ENCODE measurements around the gene TMEM131L. TPM values are rescaled to one million over a fixed set of nuclear protein-coding genes. Genes with fewer than 3 reads are reported as not detected.

The TMEM131L gene
- total RNA-seq, 1 donor from 2014 or later: 7.9 TPM

GRCh38 chr4:153616006-153616555 lies 149.9 kb downstream of the TMEM131L start:
- DNase-seq (ENCODE audit: low read depth): no peak
- Histone ChIP-seq H3K4me3 (ENCODE audit: low read depth, low read length) (no peak overlapping the region), H3K36me3 (ENCODE audit: control insufficient read depth, insufficient read depth, low read length) (peaks cover 1% of the 10 kb centered on the region), H3K27me3 (ENCODE audit: control insufficient read depth, insufficient read depth, low read length) (no peaks in the 10 kb centered on the region)
- FAIRE-seq: no peak
- TF ChIP-seq CTCF (IDR thresholded peaks at IDR 0.05; ENCODE audit: insufficient read depth, low read length, severe bottlenecking): no peak

- Histone ChIP-seq H3K27me3 (ENCODE audit: control insufficient read depth, insufficient read depth, low read length) (no peaks in the 10 kb centered on the region), H3K36me3 (ENCODE audit: control insufficient read depth, insufficient read depth, low read length) (peaks cover 6% of the 10 kb centered on the region), H3K4me3 (ENCODE audit: low read depth, low read length) (no peak overlapping the region)
- peak; percentile 47 for FAIRE-seq
- no peak for TF ChIP-seq CTCF (IDR thresholded peaks at IDR 0.05; ENCODE audit: insufficient read depth, low read length, severe bottlenecking)
- no peak for DNase-seq (ENCODE audit: low read depth)
Measured at GRCh38 chr4:153618833-153619232, 152.7 kb downstream of the TMEM131L start.

- FAIRE-seq: no peak
- TF ChIP-seq CTCF (IDR thresholded peaks at IDR 0.05; ENCODE audit: insufficient read depth, low read length, severe bottlenecking): no peak
- peaks cover 8% of the 10 kb centered on the region for H3K36me3 ChIP-seq (ENCODE audit: control insufficient read depth, insufficient read depth, low read length)
Measured at GRCh38 chr4:153619811-153620210, 153.7 kb downstream of the TMEM131L start.

GRCh38 chr4:153620352-153620751 lies 154.2 kb downstream of the TMEM131L start:
- Histone ChIP-seq H3K27me3 (ENCODE audit: control insufficient read depth, insufficient read depth, low read length) (no peaks in the 10 kb centered on the region), H3K4me3 (ENCODE audit: low read depth, low read length) (no peak overlapping the region), H3K36me3 (ENCODE audit: control insufficient read depth, insufficient read depth, low read length) (peaks cover 8% of the 10 kb centered on the region)
- FAIRE-seq: no peak
- no peak for TF ChIP-seq CTCF (IDR thresholded peaks at IDR 0.05; ENCODE audit: insufficient read depth, low read length, severe bottlenecking)
- DNase-seq (ENCODE audit: low read depth): no peak

More at GRCh38 chr4:153619811-153620210, 153.7 kb downstream of the TMEM131L start:
- no peak overlapping the region for H3K4me3 ChIP-seq (ENCODE audit: low read depth, low read length)
- no peaks in the 10 kb centered on the region for H3K27me3 ChIP-seq (ENCODE audit: control insufficient read depth, insufficient read depth, low read length)
- DNase-seq (ENCODE audit: low read depth): no peak

- peaks cover 8% of the 10 kb centered on the region for H3K36me3 ChIP-seq (ENCODE audit: control insufficient read depth, insufficient read depth, low read length)
- DNase-seq (ENCODE audit: low read depth) (no peak), FAIRE-seq (no peak)
- H3K4me3 ChIP-seq (ENCODE audit: low read depth, low read length): no peak overlapping the region
- H3K27me3 ChIP-seq (ENCODE audit: control insufficient read depth, insufficient read depth, low read length): no peaks in the 10 kb centered on the region
- TF ChIP-seq CTCF (IDR thresholded peaks at IDR 0.05; ENCODE audit: insufficient read depth, low read length, severe bottlenecking): no peak
Measured at GRCh38 chr4:153622093-153622492, 155.9 kb downstream of the TMEM131L start.

- H3K27me3 ChIP-seq (ENCODE audit: control insufficient read depth, insufficient read depth, low read length): no peaks in the 10 kb centered on the region
- TF ChIP-seq CTCF (IDR thresholded peaks at IDR 0.05; ENCODE audit: insufficient read depth, low read length, severe bottlenecking): no peak
- DNase-seq (ENCODE audit: low read depth) (no peak), FAIRE-seq (no peak)
- peaks cover 11% of the 10 kb centered on the region for H3K36me3 ChIP-seq (ENCODE audit: control insufficient read depth, insufficient read depth, low read length)
- no peak overlapping the region for H3K4me3 ChIP-seq (ENCODE audit: low read depth, low read length)
Measured at GRCh38 chr4:153622778-153623240, 156.6 kb downstream of the TMEM131L start.

Measured in bronchial epithelial cell (primary cell).